ENCODE results near the gene ZSWIM1.

ZSWIM1 gene

GRCh38 chr20:45909336-45909808, 28.3 kb downstream of the ZSWIM1 start:
- no peak for DNase-seq (ENCODE audit: low spot score)

- no peak for DNase-seq (ENCODE audit: low spot score)
Observed at GRCh38 chr20:45909817-45910669, 29.0 kb downstream of the ZSWIM1 start.

GRCh38 chr20:45910670-45911485, 29.9 kb downstream of the ZSWIM1 start:
- DNase-seq (ENCODE audit: low spot score), result peak; percentile 94

- DNase-seq (ENCODE audit: low spot score), result peak; percentile 72
Observed at GRCh38 chr20:45911486-45912343, 30.7 kb downstream of the ZSWIM1 start, which contains the start of gene PLTP. TSS of gene PLTP (minus strand) at chr20:45912155. CDS start at chr20:45911452, 703 bp downstream.

- DNase-seq (ENCODE audit: low spot score), result no peak
Observed at GRCh38 chr20:45912344-45912682, 31.3 kb downstream of the ZSWIM1 start.

- DNase-seq (ENCODE audit: low spot score), result no peak
Observed at GRCh38 chr20:45913116-45913515, 32.1 kb downstream of the ZSWIM1 start.

GRCh38 chr20:45917790-45918141, 36.7 kb downstream of the ZSWIM1 start:
- DNase-seq (ENCODE audit: low spot score), result peak; percentile 53

GRCh38 chr20:45918182-45918737, 37.2 kb downstream of the ZSWIM1 start:
- no peak for DNase-seq (ENCODE audit: low spot score)

GRCh38 chr20:45918779-45919537, 37.9 kb downstream of the ZSWIM1 start:
- DNase-seq (ENCODE audit: low spot score), result no peak

- DNase-seq (ENCODE audit: low spot score), result no peak
Observed at GRCh38 chr20:45919542-45920399, 38.7 kb downstream of the ZSWIM1 start.

- no peak for DNase-seq (ENCODE audit: low spot score)
Observed at GRCh38 chr20:45920462-45921336, 39.7 kb downstream of the ZSWIM1 start.

GRCh38 chr20:45921337-45922189, 40.5 kb downstream of the ZSWIM1 start:
- DNase-seq (ENCODE audit: low spot score), result no peak

- DNase-seq (ENCODE audit: low spot score), result peak; percentile 60
Observed at GRCh38 chr20:45924391-45925261, 43.6 kb downstream of the ZSWIM1 start.

- no peak for DNase-seq (ENCODE audit: low spot score)
Observed at GRCh38 chr20:45925821-45926506, 44.9 kb downstream of the ZSWIM1 start.

- DNase-seq (ENCODE audit: low spot score), result no peak
Observed at GRCh38 chr20:45926731-45927070, 45.7 kb downstream of the ZSWIM1 start.

GRCh38 chr20:45927071-45927878, 46.2 kb downstream of the ZSWIM1 start:
- DNase-seq (ENCODE audit: low spot score), result no peak

Measured in Ammon's horn (tissue), 1 donor.